ENCODE measurements around the gene GSTM3.

DNA sequence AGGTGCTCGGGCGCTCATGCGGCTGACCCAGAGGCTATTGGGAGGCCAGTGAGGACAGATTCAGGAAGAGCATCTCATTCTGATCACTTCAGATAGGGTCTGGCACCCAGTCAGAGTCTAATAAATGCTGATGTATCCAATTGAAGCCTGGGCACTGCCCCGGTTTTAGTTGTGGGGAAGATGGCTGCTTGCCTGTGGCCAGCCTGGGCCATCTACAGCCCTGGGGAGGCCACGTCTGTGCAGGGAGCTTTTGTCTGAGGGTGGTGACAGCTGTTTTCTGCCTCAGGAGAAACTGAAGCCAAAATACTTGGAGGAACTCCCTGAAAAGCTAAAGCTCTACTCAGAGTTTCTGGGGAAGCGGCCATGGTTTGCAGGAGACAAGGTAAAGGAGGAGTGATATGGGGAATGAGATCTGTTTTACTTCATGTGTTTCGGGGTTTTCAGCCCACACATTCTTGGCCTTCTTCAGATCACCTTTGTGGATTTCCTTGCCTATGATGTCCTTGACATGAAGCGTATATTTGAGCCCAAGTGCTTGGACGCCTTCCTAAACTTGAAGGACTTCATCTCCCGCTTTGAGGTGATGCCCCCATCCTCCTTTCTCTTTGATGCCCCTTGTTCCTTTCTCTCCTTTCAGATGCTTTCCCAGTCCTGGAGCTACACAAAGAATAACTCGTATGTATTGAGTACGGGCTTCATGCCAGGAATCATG, 26.0 kb downstream of the GSTM3 start:
- TF ChIP-seq, protein P1, sequence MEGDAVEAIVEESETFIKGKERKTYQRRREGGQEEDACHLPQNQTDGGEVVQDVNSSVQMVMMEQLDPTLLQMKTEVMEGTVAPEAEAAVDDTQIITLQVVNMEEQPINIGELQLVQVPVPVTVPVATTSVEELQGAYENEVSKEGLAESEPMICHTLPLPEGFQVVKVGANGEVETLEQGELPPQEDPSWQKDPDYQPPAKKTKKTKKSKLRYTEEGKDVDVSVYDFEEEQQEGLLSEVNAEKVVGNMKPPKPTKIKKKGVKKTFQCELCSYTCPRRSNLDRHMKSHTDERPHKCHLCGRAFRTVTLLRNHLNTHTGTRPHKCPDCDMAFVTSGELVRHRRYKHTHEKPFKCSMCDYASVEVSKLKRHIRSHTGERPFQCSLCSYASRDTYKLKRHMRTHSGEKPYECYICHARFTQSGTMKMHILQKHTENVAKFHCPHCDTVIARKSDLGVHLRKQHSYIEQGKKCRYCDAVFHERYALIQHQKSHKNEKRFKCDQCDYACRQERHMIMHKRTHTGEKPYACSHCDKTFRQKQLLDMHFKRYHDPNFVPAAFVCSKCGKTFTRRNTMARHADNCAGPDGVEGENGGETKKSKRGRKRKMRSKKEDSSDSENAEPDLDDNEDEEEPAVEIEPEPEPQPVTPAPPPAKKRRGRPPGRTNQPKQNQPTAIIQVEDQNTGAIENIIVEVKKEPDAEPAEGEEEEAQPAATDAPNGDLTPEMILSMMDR (IDR thresholded peaks at IDR 0.05; ENCODE audit: low read length), result no peak
- no peak for TF ChIP-seq EZH2 (IDR thresholded peaks at IDR 0.05; ENCODE audit: borderline replicate concordance, low read length)

Measured in OCI-LY1 (cell line).